C4-2B (cell line): ENCODE results near the gene STRN.

Experiments
- H3K27ac ChIP-seq: fragments of 450-650 bp; 2 replicates; pipeline ENCODE4 v1.5.1; 2017
- ZFX ChIP-seq: fragments of 450-650 bp; IDR thresholded peaks from 2 replicates; pipeline ENCODE4 v1.6.1; 2017
- TF ChIP-seq, protein P1 (sequence below): fragments of 450-650 bp; conservative IDR thresholded peaks from 2 replicates; pipeline ENCODE4 v1.5.1; 2017; ENCODE audit warnings: mild to moderate bottlenecking

STRN gene

DNA sequence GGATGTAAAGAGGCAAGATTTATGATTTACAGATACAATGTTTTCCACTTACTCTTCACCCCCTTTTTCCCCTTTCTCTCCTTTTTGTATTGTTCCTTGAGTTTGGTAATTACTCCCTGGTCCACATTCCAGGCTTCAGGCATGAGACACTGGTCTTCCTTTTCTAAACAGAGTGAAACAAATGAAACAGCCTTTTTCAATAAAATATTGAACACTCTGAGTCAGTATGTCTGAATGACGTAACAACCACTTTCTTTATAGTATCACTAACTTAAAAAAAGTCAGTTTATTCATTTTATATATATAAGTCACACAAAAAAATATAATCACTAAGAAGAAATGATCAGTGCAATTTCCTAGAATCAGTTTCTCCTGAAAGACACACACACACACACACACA, 79.7 kb downstream of the STRN start:
- TF ChIP-seq ZFX, result no peak
- TF ChIP-seq, protein P1, sequence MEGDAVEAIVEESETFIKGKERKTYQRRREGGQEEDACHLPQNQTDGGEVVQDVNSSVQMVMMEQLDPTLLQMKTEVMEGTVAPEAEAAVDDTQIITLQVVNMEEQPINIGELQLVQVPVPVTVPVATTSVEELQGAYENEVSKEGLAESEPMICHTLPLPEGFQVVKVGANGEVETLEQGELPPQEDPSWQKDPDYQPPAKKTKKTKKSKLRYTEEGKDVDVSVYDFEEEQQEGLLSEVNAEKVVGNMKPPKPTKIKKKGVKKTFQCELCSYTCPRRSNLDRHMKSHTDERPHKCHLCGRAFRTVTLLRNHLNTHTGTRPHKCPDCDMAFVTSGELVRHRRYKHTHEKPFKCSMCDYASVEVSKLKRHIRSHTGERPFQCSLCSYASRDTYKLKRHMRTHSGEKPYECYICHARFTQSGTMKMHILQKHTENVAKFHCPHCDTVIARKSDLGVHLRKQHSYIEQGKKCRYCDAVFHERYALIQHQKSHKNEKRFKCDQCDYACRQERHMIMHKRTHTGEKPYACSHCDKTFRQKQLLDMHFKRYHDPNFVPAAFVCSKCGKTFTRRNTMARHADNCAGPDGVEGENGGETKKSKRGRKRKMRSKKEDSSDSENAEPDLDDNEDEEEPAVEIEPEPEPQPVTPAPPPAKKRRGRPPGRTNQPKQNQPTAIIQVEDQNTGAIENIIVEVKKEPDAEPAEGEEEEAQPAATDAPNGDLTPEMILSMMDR, result no peak
- no peak overlapping the region for H3K27ac ChIP-seq

DNA sequence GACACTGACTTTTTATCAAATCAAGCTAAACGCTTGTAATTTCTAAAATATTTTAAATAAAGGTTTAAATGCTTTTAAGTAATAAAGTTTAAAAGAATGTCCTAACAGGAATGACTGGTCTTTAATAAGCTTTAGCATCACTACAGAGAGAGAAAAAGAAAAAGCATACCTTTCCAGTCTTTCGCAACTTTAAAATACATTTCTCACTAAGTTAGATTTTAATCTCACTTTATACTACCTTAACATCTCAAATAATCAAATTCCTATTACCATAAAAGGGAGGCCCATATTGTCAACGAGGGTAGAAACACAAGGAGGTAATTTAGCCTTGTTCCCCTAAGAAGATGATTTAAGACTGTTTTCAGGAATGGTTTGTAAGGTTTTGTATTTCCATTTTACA, 80.7 kb downstream of the STRN start:
- no peak overlapping the region for H3K27ac ChIP-seq
- TF ChIP-seq ZFX, result no peak
- TF ChIP-seq, protein P1, result no peak

DNA sequence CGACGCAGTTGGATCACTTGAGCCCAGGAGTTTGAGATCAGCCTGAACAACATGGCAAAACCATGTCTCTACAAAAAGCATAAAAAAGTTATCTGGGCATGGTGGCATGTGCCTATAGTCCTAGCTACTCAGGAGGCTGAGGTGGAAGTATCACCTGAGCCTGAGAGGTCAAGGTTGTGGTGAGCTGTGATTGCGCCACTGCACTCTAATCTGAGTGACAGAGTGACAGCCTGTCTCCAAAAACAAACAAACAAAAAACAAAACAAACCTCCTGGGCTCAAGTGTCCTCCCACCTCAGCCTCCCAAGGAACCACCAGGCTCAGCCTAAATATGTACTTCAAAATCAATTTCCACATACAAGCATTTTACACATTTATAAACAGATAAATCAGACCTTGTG, 83.8 kb downstream of the STRN start:
- TF ChIP-seq, protein P1, result no peak
- no peak for TF ChIP-seq ZFX

DNA sequence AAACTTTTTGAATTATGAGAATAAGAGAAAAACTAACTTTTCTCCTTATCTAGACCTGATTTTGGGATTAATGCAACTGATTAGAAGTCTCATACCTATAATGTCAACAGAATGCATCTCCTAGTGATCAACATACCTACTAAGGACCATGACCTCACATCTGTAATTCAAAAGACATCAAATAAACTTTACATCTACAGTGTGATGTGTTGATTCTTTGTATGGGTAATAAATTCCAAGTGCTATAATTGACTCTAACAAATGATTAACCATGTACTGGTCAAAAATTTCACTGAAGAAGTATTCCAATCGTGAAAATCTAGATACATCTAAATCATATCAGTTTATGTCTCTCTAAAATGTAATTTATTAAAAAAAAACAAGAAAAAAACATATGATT, 84.5 kb downstream of the STRN start:
- TF ChIP-seq, protein P1, result no peak
- TF ChIP-seq ZFX, result no peak

More for the DNA sequence above, 83.8 kb downstream of the STRN start:
- no peak overlapping the region for H3K27ac ChIP-seq

DNA sequence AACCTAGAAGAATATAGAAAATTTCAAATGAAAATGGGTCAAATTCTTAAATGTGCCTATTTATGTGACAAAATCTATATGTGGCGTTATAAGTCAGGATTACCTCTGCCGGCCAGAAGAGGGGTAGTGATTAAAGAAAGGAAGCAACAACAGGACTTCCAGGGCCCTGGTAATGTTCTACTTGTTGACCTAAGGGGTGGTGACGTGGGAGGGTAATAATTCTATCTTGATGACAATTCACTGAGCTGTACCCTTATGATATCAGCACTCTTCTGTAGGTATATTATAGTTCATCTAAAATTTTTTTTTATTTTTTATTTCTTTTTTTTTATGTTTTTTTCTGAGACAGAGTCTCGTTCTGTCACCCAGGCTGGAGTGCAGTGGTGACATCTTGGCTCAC, 87.9 kb downstream of the STRN start:
- TF ChIP-seq, protein P1, result no peak
- no peak for TF ChIP-seq ZFX
- H3K27ac ChIP-seq, result no peak overlapping the region

More for the DNA sequence above, 84.5 kb downstream of the STRN start:
- H3K27ac ChIP-seq, result no peak overlapping the region

DNA sequence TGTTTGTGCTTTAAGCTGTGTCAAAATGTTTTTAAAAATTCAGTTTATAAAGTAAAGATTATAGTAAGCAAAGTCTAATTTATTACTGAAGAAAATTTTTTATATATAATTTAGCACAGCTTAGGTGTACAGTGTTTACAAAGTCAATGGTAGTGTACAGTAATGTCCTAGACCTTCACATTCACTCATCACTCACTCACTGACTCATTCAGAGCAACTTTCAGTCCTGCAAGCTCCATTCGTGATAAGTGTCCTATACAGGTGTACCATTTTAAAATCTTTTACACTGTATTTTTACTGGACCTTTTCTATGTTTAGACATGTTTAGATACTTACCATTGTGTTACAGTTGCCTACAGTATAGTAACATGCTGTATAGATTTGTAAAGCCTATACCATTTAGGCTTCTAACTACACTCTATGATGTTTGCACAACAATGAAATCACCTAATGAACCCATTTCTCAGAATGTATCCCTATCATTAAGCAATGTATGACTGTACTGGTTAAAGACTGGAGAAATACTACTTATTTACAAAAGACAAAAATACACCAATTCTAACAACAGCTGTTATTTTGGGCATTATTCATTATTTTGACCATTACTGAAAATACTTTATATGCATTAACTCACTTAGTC, 95.1 kb downstream of the STRN start:
- TF ChIP-seq, protein P1, result no peak
- no peak for TF ChIP-seq ZFX
- no peak overlapping the region for H3K27ac ChIP-seq

DNA sequence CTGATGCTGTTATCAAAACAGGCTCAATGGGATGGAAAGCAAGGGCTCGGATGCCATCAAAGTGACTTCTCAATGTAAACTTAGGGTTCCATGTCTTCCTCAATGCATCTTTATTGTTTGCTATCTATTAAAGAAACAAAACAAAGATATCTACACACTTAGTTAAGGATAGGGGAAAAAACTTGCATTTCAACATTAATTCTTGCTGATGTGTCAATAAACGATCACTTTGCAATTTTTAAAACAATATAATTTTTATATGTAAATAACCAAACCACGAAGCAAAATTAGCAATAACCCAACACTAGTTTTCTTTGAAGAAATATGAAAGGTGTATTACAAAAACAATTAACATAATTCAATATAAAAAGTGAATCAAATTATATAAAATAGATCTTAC, 96.7 kb downstream of the STRN start:
- TF ChIP-seq, protein P1, result no peak
- TF ChIP-seq ZFX, result no peak
- H3K27ac ChIP-seq, result no peak overlapping the region
